Inflammatory macrophage (primary cell): ENCODE measurements around the gene PDE6G.
"Not testable (repeated sequence)": the region's sequence is repeated elsewhere in the genome, so short reads cannot be mapped to it uniquely, and the experiment has no call there.

ENCODE experiments used
- DNase-seq, 2 donors: peaks; one replicate each; pipeline ENCODE4 v3.0.0-alpha.2; 2020 to 2022

Gene PDE6G

GRCh38 chr17:81631482-81631881, 24.9 kb downstream of the PDE6G start:
- no peak for DNase-seq

GRCh38 chr17:81630274-81630673, 26.1 kb downstream of the PDE6G start:
- DNase-seq = no peak

- DNase-seq = no peak
These were observed 34.7 kb downstream of the PDE6G start for GRCh38 chr17:81621494-81622130.

- not testable (repeated sequence) for DNase-seq
These were observed 38.0 kb downstream of the PDE6G start for GRCh38 chr17:81618307-81618706.

- no peak for DNase-seq
These were observed 39.5 kb downstream of the PDE6G start for GRCh38 chr17:81616877-81617276.

GRCh38 chr17:81615401-81615930, 40.9 kb downstream of the PDE6G start:
- no peak for DNase-seq

- no peak for DNase-seq
These were observed 44.0 kb downstream of the PDE6G start for GRCh38 chr17:81612172-81612970.

GRCh38 chr17:81609541-81610311, 46.6 kb downstream of the PDE6G start:
- peak in 1 of 2 donors; percentile 21 for DNase-seq

GRCh38 chr17:81608605-81609004, 47.7 kb downstream of the PDE6G start:
- DNase-seq = no peak

GRCh38 chr17:81608082-81608481, 48.3 kb downstream of the PDE6G start:
- DNase-seq = no peak

- DNase-seq = no peak
These were observed 48.9 kb downstream of the PDE6G start for GRCh38 chr17:81607431-81607830.

- no peak for DNase-seq
These were observed 52.3 kb downstream of the PDE6G start for GRCh38 chr17:81603846-81604610.

GRCh38 chr17:81601525-81602120, 54.7 kb downstream of the PDE6G start:
- DNase-seq = peak; percentile 68 to 69
